AG04450 (cell line): Measurements from ENCODE around the gene HPCAL1. TPM values are rescaled to one million over a fixed set of nuclear protein-coding genes. Genes with fewer than 3 reads are reported as not detected.
A peak's percentile ranks its signal among the peaks of the same experiment; 100 is the strongest.

Experiments used
- CTCF ChIA-PET: fragments of 300-600, 350-600 bp; formaldehyde crosslinking; extraction: SDS; loops from one replicate; lab custom pipeline; 2022; ENCODE audit warnings: antibody characterized with exemption, inconsistent platforms; lab: Charles Lee
- POLR2A ChIA-PET: fragments of 350-600 bp; formaldehyde crosslinking; extraction: SDS; loops from one replicate; lab custom pipeline; 2021; ENCODE audit warnings: antibody characterized with exemption, inconsistent platforms; lab: Yijun Ruan, JAX
- DNase-seq: peaks from one replicate; pipeline ENCODE4 v3.0.0-alpha.2; 2011; ENCODE audit warnings: low read depth, low spot score
- H3K27ac ChIP-seq: one replicate; pipeline ENCODE4 v1.5.1; 2012; ENCODE audit warnings: low read depth, low read length, control low read depth
- H3K27me3 ChIP-seq: one replicate; pipeline ENCODE4 v1.6.0; 2012; ENCODE audit warnings: low read length; ENCODE audit not compliant: control insufficient read depth, insufficient read depth
- H3K4me3 ChIP-seq: 2 replicates; pipeline ENCODE4 v1.5.1; 2011; ENCODE audit warnings: mild to moderate bottlenecking, low read depth, low read length, control low read depth
- H3K9me3 ChIP-seq: 2 replicates; pipeline ENCODE4 v1.5.1; 2012; ENCODE audit warnings: low read length; ENCODE audit not compliant: control insufficient read depth, insufficient read depth
- polyA plus RNA-seq: library from polyadenylated mRNA; depleted of rRNA; stranded (reverse); fragments of >200 nt; gene quantifications from 2 replicates; pipeline ENCODE4 v1.2.3, GENCODE V29; 2011
- TF ChIP-seq, protein P1 (sequence below): IDR thresholded peaks from 2 replicates; pipeline ENCODE4 v1.5.1; 2011; ENCODE audit warnings: low read depth, low read length, control low read depth, inconsistent platforms

The HPCAL1 gene
- polyA plus RNA-seq, 1 experiment: 14.4 TPM

DNA sequence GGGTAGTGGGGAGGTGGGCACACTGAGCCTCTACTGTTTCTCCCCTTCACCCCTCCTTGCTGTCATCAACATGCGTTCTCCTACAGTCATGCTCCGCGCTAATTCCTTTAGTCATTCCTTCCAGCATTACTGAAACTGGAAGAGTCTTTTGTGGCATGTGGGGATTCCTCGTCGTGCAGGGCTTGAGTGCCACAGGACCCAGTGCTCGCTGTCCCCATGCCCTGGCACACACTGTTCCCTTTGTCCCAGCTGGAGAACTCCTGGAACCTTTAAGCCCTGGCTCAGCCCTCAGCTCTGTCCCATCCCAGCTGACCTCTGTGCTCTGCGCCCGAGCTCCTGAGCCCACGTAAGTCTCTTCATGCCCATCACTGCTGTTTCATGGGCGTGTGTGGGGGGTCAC is 103.3 kb downstream of the HPCAL1 start:
- no peak for DNase-seq
- TF ChIP-seq, protein P1, sequence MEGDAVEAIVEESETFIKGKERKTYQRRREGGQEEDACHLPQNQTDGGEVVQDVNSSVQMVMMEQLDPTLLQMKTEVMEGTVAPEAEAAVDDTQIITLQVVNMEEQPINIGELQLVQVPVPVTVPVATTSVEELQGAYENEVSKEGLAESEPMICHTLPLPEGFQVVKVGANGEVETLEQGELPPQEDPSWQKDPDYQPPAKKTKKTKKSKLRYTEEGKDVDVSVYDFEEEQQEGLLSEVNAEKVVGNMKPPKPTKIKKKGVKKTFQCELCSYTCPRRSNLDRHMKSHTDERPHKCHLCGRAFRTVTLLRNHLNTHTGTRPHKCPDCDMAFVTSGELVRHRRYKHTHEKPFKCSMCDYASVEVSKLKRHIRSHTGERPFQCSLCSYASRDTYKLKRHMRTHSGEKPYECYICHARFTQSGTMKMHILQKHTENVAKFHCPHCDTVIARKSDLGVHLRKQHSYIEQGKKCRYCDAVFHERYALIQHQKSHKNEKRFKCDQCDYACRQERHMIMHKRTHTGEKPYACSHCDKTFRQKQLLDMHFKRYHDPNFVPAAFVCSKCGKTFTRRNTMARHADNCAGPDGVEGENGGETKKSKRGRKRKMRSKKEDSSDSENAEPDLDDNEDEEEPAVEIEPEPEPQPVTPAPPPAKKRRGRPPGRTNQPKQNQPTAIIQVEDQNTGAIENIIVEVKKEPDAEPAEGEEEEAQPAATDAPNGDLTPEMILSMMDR: no peak
- ChIA-PET POLR2A (interaction anchor here (0.5 kb wide), 1 partner anchor 252 kb away, joined by 3 read pairs; no protein-coding TSS in a partner anchor), CTCF (interaction anchor here (0.6 to 4.2 kb wide), 4 partner anchors 29 to 334 kb away, joined by 3 to 140 read pairs (median 6); no protein-coding TSS in a partner anchor)
- H3K4me3 ChIP-seq: no peak overlapping the region
- no peaks in the 10 kb centered on the region for H3K27me3 ChIP-seq
- H3K27ac ChIP-seq: no peak overlapping the region
- no peaks in the 10 kb centered on the region; the same call in 1 of the 2 replicates for H3K9me3 ChIP-seq

DNA sequence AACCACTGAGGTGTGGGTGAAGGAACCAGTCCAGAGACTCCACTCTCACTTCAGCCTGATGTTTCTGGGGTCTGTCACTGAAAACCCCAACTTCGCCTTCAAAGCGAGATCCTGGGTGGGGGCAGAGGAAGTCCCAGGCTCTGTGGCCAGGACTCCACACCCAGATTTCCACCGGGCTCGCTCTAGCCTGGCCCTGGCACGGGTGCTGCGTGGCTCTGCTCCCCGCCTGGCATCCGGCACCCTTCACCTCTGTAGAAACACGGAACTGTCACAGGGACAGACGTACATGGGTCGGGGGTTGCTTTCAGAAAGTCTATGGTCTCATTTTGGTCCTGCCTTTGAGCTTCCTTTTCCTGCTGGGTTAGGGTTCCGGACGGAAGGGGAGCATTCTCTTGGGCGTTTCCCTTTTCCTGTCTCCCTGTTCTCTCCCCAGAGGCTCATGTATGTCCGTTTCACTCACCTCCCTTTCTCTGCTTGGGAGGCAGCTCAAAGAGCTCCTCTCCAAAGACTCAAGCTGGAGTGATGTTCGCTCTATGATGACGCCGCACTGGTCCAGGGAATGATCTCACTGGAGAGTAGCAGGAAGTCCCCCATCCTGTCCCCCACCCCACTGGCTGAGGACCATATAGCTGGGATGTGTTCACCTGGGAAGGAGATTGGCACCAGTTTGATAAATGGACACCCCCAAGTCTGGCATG is 103.9 kb downstream of the HPCAL1 start:
- no peak overlapping the region for H3K27ac ChIP-seq
- TF ChIP-seq, protein P1: no peak
- H3K9me3 ChIP-seq: no peaks in the 10 kb centered on the region; the same call in 1 of the 2 replicates
- no peaks in the 10 kb centered on the region for H3K27me3 ChIP-seq
- ChIA-PET POLR2A (no interaction called here), CTCF (interaction anchor here (0.6 to 4.2 kb wide), 4 partner anchors 28 to 335 kb away, joined by 4 to 140 read pairs (median 12); no protein-coding TSS in a partner anchor)
- no peak for DNase-seq
- no peak overlapping the region for H3K4me3 ChIP-seq

DNA sequence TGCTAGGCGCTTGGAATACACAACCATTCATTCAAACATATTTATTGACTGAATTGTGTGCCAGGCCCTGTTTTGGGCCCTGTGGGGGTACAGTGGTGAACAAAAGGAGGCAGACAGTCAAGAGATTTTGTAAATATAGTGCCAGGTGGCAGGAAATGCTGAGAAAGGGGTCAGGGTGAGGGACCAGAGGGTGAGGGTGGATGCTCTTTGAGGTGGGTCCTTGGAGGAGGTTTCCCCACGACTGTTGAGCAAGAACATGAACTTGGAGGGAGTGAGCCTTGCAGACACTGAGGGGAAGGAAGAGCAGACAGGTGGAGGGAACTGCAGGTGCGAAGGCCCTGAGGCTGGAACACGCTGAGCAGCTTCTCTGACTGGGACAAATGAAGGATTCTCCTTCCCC is 104.7 kb downstream of the HPCAL1 start:
- POLR2A ChIA-PET: interaction anchor here (0.9 kb wide), 1 partner anchor 283 kb away, joined by 7 read pairs; no protein-coding TSS in a partner anchor
- Histone ChIP-seq H3K9me3 (no peaks in the 10 kb centered on the region; the same call in 1 of the 2 replicates), H3K27me3 (no peaks in the 10 kb centered on the region), H3K27ac (no peak overlapping the region), H3K4me3 (no peak overlapping the region)
- CTCF ChIA-PET: interaction anchor here (2.5 to 4.2 kb wide), 7 partner anchors 11 to 334 kb away, joined by 8 to 140 read pairs (median 22); no protein-coding TSS in a partner anchor
- TF ChIP-seq, protein P1: no peak
- DNase-seq: no peak

GRCh38 chr2:10407841-10408648 is 105.3 kb downstream of the HPCAL1 start:
- CTCF ChIA-PET: interaction anchor here (0.5 to 4.2 kb wide), 31 partner anchors 10 to 351 kb away, joined by 3 to 140 read pairs (median 7); no protein-coding TSS in a partner anchor
- TF ChIP-seq, protein P1: no peak
- POLR2A ChIA-PET: interaction anchor here (0.9 to 1.7 kb wide), 2 partner anchors 105 to 284 kb away, joined by 7 to 8 read pairs; partner anchors contain the start of gene HPCAL1
- no peak for DNase-seq
- Histone ChIP-seq H3K9me3 (no peaks in the 10 kb centered on the region; the same call in 1 of the 2 replicates), H3K27ac (peak overlapping the region; percentile 21), H3K27me3 (no peaks in the 10 kb centered on the region), H3K4me3 (no peak overlapping the region)
